ENCODE data around the gene GALNT6.

GALNT6 gene

GRCh38 chr12:51329742-51330141, 61.5 kb downstream of the GALNT6 start:
- TF ChIP-seq CTCF (IDR thresholded peaks at IDR 0.05; ENCODE audit: low read depth, low read length), result no peak
- DNase-seq (ENCODE audit: extremely low read depth, low read depth), result no peak

- no peak for DNase-seq (ENCODE audit: extremely low read depth, low read depth)
- no peak for TF ChIP-seq CTCF (IDR thresholded peaks at IDR 0.05; ENCODE audit: low read depth, low read length)
Measured at GRCh38 chr12:51328587-51328986, 62.6 kb downstream of the GALNT6 start.

- no peak for TF ChIP-seq CTCF (IDR thresholded peaks at IDR 0.05; ENCODE audit: low read depth, low read length)
- no peak for DNase-seq (ENCODE audit: extremely low read depth, low read depth)
Measured at GRCh38 chr12:51326698-51327439, 64.3 kb downstream of the GALNT6 start.

DNA sequence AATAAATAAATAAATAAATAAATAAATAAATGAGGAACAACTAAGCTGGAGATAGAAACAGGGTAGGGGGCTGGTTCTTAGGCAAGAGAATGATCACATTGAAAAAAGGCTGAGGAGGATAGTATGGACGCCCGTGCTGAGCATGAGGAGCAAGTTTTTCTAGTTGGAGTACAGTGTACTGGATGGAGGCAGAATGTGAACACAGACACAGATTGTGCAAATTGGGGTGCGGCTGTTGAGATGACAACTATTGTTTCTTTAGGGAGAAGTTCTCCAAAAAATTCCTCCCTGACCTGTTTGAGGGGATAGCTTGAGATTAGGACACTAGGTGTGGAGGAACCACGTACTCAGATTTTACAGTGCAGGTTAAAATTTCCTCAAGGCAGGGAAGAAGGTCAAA, 66.3 kb downstream of the GALNT6 start:
- DNase-seq (ENCODE audit: extremely low read depth, low read depth), result no peak
- no peak for TF ChIP-seq CTCF (IDR thresholded peaks at IDR 0.05; ENCODE audit: low read depth, low read length)

- no peak for DNase-seq (ENCODE audit: extremely low read depth, low read depth)
- no peak for TF ChIP-seq CTCF (IDR thresholded peaks at IDR 0.05; ENCODE audit: low read depth, low read length)
Measured at GRCh38 chr12:51323966-51324895, 67.0 kb downstream of the GALNT6 start, which contains the start of gene BIN2. BIN2 (minus strand) TSS chr12:51324174; CDS start chr12:51324102, 72 bp downstream.

DNA sequence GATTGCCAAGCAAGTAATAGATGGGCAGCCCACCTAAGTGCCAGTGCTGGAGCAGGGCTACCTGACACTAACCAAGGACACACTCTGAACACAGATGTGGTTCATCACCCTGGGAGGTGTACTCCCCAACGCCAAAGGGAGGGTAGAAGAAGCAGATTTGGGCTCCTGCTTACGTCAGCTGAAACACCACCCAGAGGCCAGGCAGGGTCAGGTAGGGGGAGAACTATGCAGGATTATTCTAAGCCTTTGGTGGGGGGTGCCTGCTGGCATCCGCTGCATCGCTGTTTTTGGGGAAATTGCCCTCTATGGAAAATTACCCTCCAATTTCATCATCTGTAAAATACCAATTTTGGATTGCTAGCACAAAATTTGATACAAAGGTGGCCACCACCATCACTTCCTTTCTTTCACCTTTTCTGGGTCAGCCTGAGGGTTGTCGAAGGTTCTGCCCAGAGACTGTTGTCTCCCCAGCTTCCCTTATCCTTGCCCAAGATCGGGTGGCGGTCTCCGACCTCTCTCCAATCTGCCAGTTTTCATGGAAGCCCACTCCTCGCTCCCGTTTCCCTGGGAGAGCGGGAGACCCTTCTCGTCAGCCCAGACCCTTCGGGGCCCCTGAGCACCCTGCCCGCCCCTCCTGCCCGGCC, 67.8 kb downstream of the GALNT6 start:
- no peak for TF ChIP-seq CTCF (IDR thresholded peaks at IDR 0.05; ENCODE audit: low read depth, low read length)
- DNase-seq (ENCODE audit: extremely low read depth, low read depth), result no peak
